Stimulated activated naive CD8-positive, alpha-beta T cell treated with anti-CD3 and anti-CD28 coated beads, Interleukin-15, amount 100 ng/mL, for 72 hours (primary cell): ENCODE results near the gene TUFT1.

Experiments used
- ATAC-seq: fragments of 150-1000 bp; cut with Tn5 transposase; 2 replicates; pipeline ENCODE4 v1.10.0; 2021; ENCODE audit warnings: mild to moderate bottlenecking, moderate library complexity
- DNase-seq, 2 donors: peaks; one replicate each; pipeline ENCODE4 v3.0.0; 2021 to 2022
- H3K27ac Mint-ChIP-seq, 2 donors: one replicate each; pipeline ENCODE4 v1.8.0; 2022; ENCODE audit warnings: mild to moderate bottlenecking in 2 of 2, mixed read lengths in 2 of 2, moderate library complexity in 2 of 2
- H3K27me3 Mint-ChIP-seq: one replicate; pipeline ENCODE4 v1.8.0; 2022; ENCODE audit warnings: mixed read lengths
- H3K4me1 Mint-ChIP-seq: one replicate; pipeline ENCODE4 v1.8.0; 2022; ENCODE audit warnings: mild to moderate bottlenecking, mixed read lengths
- H3K4me3 Mint-ChIP-seq, 2 donors: one replicate each; pipeline ENCODE4 v1.8.0; 2022; ENCODE audit warnings: mild to moderate bottlenecking in 2 of 2, mixed read lengths in 2 of 2, moderate library complexity in 1 of 2
- H3K9me3 Mint-ChIP-seq, 2 donors: one replicate each; pipeline ENCODE4 v1.8.0; 2022; ENCODE audit warnings: mixed read lengths in 2 of 2

Gene TUFT1

GRCh38 chr1:151509350-151510019, 30.6 kb upstream of the TUFT1 start:
- ATAC-seq (no peak), DNase-seq (no peak)
- H3K27me3 Mint-ChIP-seq = no peaks in the 10 kb centered on the region
- peaks cover 27% of the 10 kb centered on the region for H3K4me1 Mint-ChIP-seq
- no peak overlapping the region for H3K27ac Mint-ChIP-seq
- no peak overlapping the region for H3K4me3 Mint-ChIP-seq
- H3K9me3 Mint-ChIP-seq = no peaks in the 10 kb centered on the region

DNA sequence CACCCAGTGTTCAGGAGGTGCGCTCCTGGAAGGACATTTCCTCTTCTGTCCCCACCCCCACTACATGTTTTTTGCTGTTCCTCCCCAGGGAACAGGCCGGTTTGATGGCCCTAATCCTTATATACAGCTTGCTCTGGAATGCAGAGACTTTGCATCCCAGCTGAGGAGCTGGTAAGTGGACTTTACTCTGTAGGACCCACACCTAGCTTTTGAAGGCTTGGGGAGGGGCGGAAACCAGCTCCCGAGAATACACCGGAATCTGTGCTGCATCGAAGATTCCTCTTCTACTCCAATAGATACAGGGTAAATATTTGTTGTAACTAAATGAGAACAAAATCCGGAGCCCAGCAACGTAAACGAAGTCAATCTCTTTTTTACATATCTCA, 30.1 kb upstream of the TUFT1 start:
- ATAC-seq = no peak
- Mint-ChIP-seq H3K4me3 (no peak overlapping the region), H3K4me1 (peaks cover 27% of the 10 kb centered on the region), H3K27me3 (no peaks in the 10 kb centered on the region), H3K9me3 (no peaks in the 10 kb centered on the region), H3K27ac (no peak overlapping the region)
- DNase-seq = no peak

DNA sequence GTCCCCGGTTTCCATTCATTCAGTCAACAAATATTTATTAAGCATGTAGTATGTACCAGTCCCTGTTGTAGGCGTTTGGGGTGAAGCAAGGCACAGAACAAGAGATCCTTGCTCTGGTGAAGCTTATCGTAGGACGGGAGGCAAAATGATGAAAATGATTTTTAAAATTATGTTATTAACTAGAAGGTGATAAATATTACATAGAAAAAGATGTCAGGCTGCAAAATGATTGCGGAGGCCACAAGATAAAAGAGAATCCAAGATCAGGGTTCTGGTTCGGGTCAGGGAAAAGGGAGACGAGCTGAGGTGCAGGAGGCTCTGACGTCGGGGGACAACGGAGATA, 29.5 kb upstream of the TUFT1 start:
- Mint-ChIP-seq H3K27me3 (no peaks in the 10 kb centered on the region), H3K4me1 (peaks cover 27% of the 10 kb centered on the region), H3K9me3 (no peaks in the 10 kb centered on the region), H3K27ac (peak overlapping the region; percentile 50 to 84), H3K4me3 (peak overlapping the region; percentile 87 to 95)
- ATAC-seq = no peak
- no peak for DNase-seq

GRCh38 chr1:151510957-151511635, 29.0 kb upstream of the TUFT1 start, which contains the start of gene CGN:
Gene CGN (plus strand): TSS chr1:151511387. CDS start chr1:151518520, 7,133 bp downstream.
- Mint-ChIP-seq H3K4me3 (peak within 1 kb of the TSS; percentile 87 to 95), H3K9me3 (no peaks in the 10 kb centered on the region), H3K27ac (peak within 1 kb of the TSS; percentile 50 to 84), H3K27me3 (no peaks in the 10 kb centered on the region), H3K4me1 (peaks cover 27% of the 10 kb centered on the region)
- DNase-seq (peak; percentile 81 to 84), ATAC-seq (peak; percentile 95)

DNA sequence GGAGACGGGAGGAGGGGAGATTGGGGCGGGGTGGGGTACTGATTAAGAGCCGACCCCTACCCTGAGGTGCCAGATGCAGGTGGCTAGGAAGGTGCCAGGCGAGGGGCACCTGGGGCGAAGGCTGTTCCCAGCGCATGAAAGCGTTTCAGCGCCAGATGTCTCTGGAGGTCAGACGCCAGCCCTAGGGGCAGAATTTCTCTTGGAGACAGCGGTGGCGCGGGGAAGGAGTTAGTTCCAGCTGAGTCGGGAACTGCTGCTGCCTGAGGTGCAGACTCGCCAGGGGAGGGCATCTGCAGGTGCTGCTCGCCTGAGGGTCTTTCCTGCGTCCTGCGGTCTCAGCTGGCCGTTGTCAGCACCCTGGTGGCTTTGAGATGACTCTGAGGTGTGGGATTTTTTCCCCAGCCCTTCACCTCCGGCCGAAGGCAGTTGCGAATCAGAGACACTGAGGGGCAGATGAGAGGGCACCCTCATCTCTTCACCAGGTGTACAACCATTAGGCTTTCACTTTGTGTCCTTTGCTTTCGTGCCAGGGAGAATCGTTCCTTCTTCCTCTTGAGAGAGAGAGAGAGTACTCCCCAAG, 28.4 kb upstream of the TUFT1 start:
- H3K27ac Mint-ChIP-seq = peak overlapping the region in 1 of 2 donors; percentile 37
- peaks cover 27% of the 10 kb centered on the region for H3K4me1 Mint-ChIP-seq
- H3K4me3 Mint-ChIP-seq = peak overlapping the region; percentile 77 to 87
- peak; percentile 23 to 25 for DNase-seq
- no peaks in the 10 kb centered on the region for H3K27me3 Mint-ChIP-seq
- H3K9me3 Mint-ChIP-seq = no peaks in the 10 kb centered on the region
- ATAC-seq = peak; percentile 41

DNA sequence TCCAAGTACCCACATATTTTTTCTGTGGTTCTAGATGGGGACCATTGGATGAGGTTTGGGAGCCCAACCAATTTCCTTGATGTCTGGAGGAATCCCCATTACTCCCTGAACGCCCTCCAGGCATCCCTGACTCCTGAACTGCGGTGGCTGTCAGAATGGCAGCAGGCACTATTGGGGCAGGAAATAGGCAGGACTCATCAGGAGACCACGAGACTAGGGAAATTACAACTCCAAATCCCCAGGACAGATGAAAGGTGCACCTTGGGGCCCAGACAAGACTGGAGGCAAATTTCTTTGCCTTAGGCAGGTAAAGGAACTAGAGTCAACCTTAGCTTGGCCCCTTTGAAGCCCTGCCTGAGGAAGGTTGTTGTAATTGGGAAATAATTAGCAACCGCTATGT, 27.8 kb upstream of the TUFT1 start:
- ATAC-seq (no peak), DNase-seq (no peak)
- H3K27ac Mint-ChIP-seq = no peak overlapping the region
- H3K4me1 Mint-ChIP-seq = peaks cover 27% of the 10 kb centered on the region
- H3K9me3 Mint-ChIP-seq = no peaks in the 10 kb centered on the region
- no peaks in the 10 kb centered on the region for H3K27me3 Mint-ChIP-seq
- peak overlapping the region; percentile 77 to 87 for H3K4me3 Mint-ChIP-seq

- H3K9me3 Mint-ChIP-seq = no peaks in the 10 kb centered on the region
- no peaks in the 10 kb centered on the region for H3K27me3 Mint-ChIP-seq
- ATAC-seq (no peak), DNase-seq (no peak)
- peak overlapping the region in 1 of 2 donors; percentile 65 for H3K27ac Mint-ChIP-seq
- H3K4me1 Mint-ChIP-seq = peaks cover 27% of the 10 kb centered on the region
- H3K4me3 Mint-ChIP-seq = no peak overlapping the region
These were observed 27.1 kb upstream of the TUFT1 start for GRCh38 chr1:151512801-151513625.

DNA sequence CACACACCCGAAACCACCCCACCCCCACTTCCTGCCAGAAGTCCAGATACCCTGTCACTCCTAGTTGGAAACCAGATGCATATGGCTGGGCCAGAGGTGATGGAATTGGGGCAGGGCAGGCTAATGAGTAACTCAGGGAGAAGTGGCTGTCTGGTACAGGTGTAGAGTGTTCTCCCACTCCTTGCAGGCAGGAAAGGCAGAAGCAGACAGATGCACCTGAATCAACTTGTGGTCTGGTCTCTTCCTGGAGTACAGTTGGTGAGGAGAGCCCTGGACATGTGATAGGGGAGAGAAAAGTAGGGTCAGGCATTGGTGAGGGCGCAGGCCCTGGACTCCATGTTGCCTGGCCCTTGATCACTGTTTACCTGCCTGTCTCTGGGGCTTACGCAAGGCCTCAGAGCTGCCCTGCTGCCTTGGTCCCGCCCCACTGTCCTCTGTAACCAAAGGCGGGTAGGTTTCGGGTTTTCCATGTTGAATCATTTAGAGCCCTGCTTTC, 26.4 kb upstream of the TUFT1 start:
- Mint-ChIP-seq H3K27me3 (no peaks in the 10 kb centered on the region), H3K4me3 (no peak overlapping the region)
- DNase-seq = no peak

DNA sequence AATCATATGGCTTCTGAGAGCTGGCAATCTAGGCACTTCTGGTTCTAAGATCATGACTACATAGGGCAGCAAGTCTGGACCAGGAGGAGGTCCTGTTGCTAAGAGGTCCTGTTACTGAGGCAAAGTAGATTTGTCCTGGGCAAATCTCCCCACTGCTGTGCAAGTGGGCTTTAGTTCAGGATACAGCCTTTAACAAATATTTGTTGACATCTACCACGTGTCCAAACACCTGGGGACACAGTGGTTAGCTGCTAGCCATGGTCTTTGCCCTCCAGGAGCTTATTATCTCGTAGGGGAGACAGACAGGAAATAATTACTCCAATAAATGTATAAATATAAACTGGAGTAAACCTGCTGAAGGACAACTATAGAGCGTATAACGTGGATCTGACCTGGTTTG, 25.7 kb upstream of the TUFT1 start:
- Mint-ChIP-seq H3K27me3 (no peaks in the 10 kb centered on the region), H3K9me3 (no peaks in the 10 kb centered on the region), H3K4me1 (peaks cover 27% of the 10 kb centered on the region), H3K4me3 (no peak overlapping the region), H3K27ac (no peak overlapping the region)
- ATAC-seq (no peak), DNase-seq (no peak)

More for the DNA sequence above, 26.4 kb upstream of the TUFT1 start:
- peaks cover 27% of the 10 kb centered on the region for H3K4me1 Mint-ChIP-seq
- H3K9me3 Mint-ChIP-seq = no peaks in the 10 kb centered on the region
- peak overlapping the region; percentile 37 to 65 for H3K27ac Mint-ChIP-seq
- ATAC-seq = no peak

DNA sequence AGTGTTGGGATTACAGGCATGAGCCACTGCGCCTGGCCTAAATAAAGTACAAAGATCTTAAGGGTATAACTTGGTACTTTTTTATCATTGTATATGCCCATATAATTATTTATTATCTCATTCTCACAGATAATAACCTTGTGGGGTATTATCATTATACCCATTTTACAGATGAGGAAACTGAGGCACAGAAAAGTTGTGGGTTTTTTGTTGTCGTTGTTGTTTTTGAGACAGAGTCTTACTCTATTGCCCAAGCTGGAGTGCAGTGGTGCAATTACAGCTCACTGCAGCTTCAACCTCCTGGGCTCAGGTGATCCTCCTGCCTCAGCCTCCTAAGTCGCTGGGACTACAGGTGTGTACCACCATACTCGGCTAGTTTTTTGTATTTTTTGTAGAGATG, 24.8 kb upstream of the TUFT1 start:
- ATAC-seq = no peak
- Mint-ChIP-seq H3K27ac (no peak overlapping the region), H3K4me1 (peaks cover 27% of the 10 kb centered on the region), H3K9me3 (no peaks in the 10 kb centered on the region), H3K27me3 (no peaks in the 10 kb centered on the region), H3K4me3 (no peak overlapping the region)
- no peak for DNase-seq

GRCh38 chr1:151516031-151516511, 24.0 kb upstream of the TUFT1 start:
- DNase-seq (no peak), ATAC-seq (no peak)
- H3K9me3 Mint-ChIP-seq = no peaks in the 10 kb centered on the region
- H3K4me3 Mint-ChIP-seq = no peak overlapping the region
- H3K27me3 Mint-ChIP-seq = no peaks in the 10 kb centered on the region
- H3K27ac Mint-ChIP-seq = no peak overlapping the region
- peaks cover 27% of the 10 kb centered on the region for H3K4me1 Mint-ChIP-seq

DNA sequence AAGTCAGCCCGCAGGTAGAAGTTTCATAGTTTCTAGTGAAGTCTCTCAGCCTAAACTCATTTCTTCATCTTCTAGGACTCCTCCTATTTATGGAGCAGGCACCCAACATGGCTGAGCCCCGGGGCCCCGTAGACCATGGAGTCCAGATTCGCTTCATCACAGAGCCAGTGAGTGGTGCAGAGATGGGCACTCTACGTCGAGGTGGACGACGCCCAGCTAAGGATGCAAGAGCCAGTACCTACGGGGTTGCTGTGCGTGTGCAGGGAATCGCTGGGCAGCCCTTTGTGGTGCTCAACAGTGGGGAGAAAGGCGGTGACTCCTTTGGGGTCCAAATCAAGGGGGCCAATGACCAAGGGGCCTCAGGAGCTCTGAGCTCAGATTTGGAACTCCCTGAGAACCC, 21.7 kb upstream of the TUFT1 start:
- no peak for ATAC-seq
- no peaks in the 10 kb centered on the region for H3K27me3 Mint-ChIP-seq
- H3K4me3 Mint-ChIP-seq = no peak overlapping the region

DNA sequence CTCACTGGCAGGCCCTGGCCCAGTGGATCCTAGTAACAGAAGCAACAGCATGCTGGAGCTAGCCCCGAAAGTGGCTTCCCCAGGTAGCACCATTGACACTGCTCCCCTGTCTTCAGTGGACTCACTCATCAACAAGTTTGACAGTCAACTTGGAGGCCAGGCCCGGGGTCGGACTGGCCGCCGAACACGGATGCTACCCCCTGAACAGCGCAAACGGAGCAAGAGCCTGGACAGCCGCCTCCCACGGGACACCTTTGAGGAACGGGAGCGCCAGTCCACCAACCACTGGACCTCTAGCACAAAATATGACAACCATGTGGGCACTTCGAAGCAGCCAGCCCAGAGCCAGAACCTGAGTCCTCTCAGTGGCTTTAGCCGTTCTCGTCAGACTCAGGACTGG, 21.2 kb upstream of the TUFT1 start:
- ATAC-seq = no peak
- peaks cover 3% of the 10 kb centered on the region for H3K4me1 Mint-ChIP-seq
- no peaks in the 10 kb centered on the region for H3K27me3 Mint-ChIP-seq
- DNase-seq = no peak
- peak overlapping the region in 1 of 2 donors; percentile 12 for H3K27ac Mint-ChIP-seq
- H3K4me3 Mint-ChIP-seq = no peak overlapping the region
- no peaks in the 10 kb centered on the region for H3K9me3 Mint-ChIP-seq

More for the DNA sequence above, 21.7 kb upstream of the TUFT1 start:
- peaks cover 8% of the 10 kb centered on the region for H3K4me1 Mint-ChIP-seq
- no peak for DNase-seq
- no peaks in the 10 kb centered on the region for H3K9me3 Mint-ChIP-seq
- no peak overlapping the region for H3K27ac Mint-ChIP-seq

DNA sequence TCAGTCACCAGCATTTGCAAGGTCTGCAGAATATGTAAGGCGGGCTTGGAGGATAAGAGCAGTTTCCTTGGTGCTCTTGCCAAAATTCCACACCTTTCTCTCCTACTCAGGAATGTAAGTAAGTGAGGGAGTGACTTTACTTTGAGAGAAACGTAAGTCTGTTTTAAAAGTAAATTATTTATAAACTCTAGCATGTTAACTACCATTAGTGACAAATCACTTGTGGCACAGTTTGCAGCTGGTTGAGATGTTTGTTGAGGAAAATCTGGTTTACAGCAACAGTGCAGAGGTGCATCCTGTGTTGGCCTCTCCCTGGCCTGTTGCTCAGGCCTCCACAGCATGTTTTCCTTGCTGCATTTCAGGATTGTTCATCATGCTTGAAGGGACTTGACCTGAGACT, 20.4 kb upstream of the TUFT1 start:
- Mint-ChIP-seq H3K27ac (peak overlapping the region in 1 of 2 donors; percentile 34), H3K4me3 (no peak overlapping the region), H3K9me3 (no peaks in the 10 kb centered on the region), H3K27me3 (no peaks in the 10 kb centered on the region), H3K4me1 (no peaks in the 10 kb centered on the region)
- ATAC-seq (no peak), DNase-seq (no peak)

DNA sequence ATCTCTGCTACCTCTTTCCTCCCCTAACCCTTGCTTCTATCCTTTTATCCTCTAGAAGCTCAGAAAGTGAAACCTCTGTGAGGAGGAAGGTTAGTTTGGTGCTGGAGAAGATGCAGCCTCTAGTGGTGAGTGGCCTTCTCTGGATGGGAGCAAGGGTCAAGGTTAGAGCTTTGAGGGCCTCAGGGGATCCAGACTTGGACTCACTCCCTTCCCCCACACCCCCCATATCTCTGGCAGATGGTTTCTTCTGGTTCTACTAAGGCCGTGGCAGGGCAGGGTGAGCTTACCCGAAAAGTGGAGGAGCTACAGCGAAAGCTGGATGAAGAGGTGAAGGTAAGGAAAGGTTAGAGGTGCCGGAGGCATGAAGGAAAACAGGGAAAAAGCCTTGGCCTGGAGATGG, 19.8 kb upstream of the TUFT1 start:
- no peak overlapping the region for H3K4me3 Mint-ChIP-seq
- H3K9me3 Mint-ChIP-seq = no peaks in the 10 kb centered on the region
- no peaks in the 10 kb centered on the region for H3K4me1 Mint-ChIP-seq
- no peak overlapping the region for H3K27ac Mint-ChIP-seq
- no peaks in the 10 kb centered on the region for H3K27me3 Mint-ChIP-seq
- ATAC-seq = no peak
- no peak for DNase-seq
